Calu3 (cell line): ENCODE data around the gene TAS1R3. TPM values are rescaled to one million over a fixed set of nuclear protein-coding genes. Genes with fewer than 3 reads are reported as not detected.

Experiments
- BruUV-seq: library from RNA; stranded (reverse); fragments of 400-500 nt; replicated peaks from 2 replicates; lab custom pipeline; 2021; lab: Mats Ljungman, UMichigan
- CTCF ChIA-PET: fragments of 300-600 bp; sonication (Branson Sonifier 250); formaldehyde crosslinking; loops from one replicate; lab custom pipeline; 2022; ENCODE audit warnings: antibody characterized with exemption; lab: Charles Lee
- DNase-seq: peaks from one replicate; pipeline ENCODE4 v3.0.0; 2022
- H3K27ac Mint-ChIP-seq: one replicate; pipeline ENCODE4 v1.8.0; 2022; ENCODE audit warnings: mixed read lengths; ENCODE audit not compliant: unreplicated experiment
- H3K27me3 Mint-ChIP-seq: one replicate; pipeline ENCODE4 v1.8.0; 2022; ENCODE audit warnings: mixed read lengths; ENCODE audit not compliant: unreplicated experiment
- H3K36me3 Mint-ChIP-seq: one replicate; pipeline ENCODE4 v1.8.0; 2022; ENCODE audit warnings: mild to moderate bottlenecking, moderate library complexity, mixed read lengths; ENCODE audit not compliant: insufficient read depth, unreplicated experiment
- H3K4me1 Mint-ChIP-seq: one replicate; pipeline ENCODE4 v1.8.0; 2022; ENCODE audit warnings: mild to moderate bottlenecking, low read depth, mixed read lengths; ENCODE audit not compliant: unreplicated experiment
- H3K4me3 Mint-ChIP-seq: one replicate; pipeline ENCODE4 v1.8.0; 2022; ENCODE audit warnings: mild to moderate bottlenecking, low read depth, moderate library complexity, mixed read lengths; ENCODE audit not compliant: unreplicated experiment
- H3K9me3 Mint-ChIP-seq: one replicate; pipeline ENCODE4 v1.8.0; 2022; ENCODE audit warnings: low read depth, mixed read lengths; ENCODE audit not compliant: unreplicated experiment
- CTCF ChIP-seq: fragments of 200-600 bp; IDR thresholded peaks from one replicate; pipeline ENCODE4 v1.8.0; 2022; ENCODE audit warnings: antibody characterized with exemption; ENCODE audit not compliant: unreplicated experiment
- intact Hi-C: fragments of 100-400 bp; cut with micrococcal nuclease; formaldehyde crosslinking; loops from one replicate; pipeline ENCODE4 v1.10.0; 2022; ENCODE audit not compliant: unreplicated experiment
- total RNA-seq: library from RNA; stranded (reverse); gene quantifications from 2 replicates; pipeline ENCODE4 v1.2.3, GENCODE V29; 2022

TAS1R3 gene
- total RNA-seq, 1 experiment from 2014 or later, result 0.42 TPM

- intact Hi-C loops, result no loop called here
- no peaks in the 10 kb centered on the region for H3K9me3 Mint-ChIP-seq
- no peak overlapping the region for H3K4me3 Mint-ChIP-seq
- H3K4me1 Mint-ChIP-seq, result no peaks in the 10 kb centered on the region
- DNase-seq, result no peak
- no peak overlapping the region for H3K27ac Mint-ChIP-seq
- H3K27me3 Mint-ChIP-seq, result no peaks in the 10 kb centered on the region
- CTCF ChIA-PET, result no interaction called here
- H3K36me3 Mint-ChIP-seq, result peaks cover 13% of the 10 kb centered on the region
- no peak for TF ChIP-seq CTCF
- no TSS peak for BruUV-seq
Observed at GRCh38 chr1:1298861-1299685, 32.0 kb upstream of the TAS1R3 start.

- CTCF ChIA-PET, result interaction anchor here (0.7 kb wide), 1 partner anchor 8 kb away, joined by 3 read pairs; no protein-coding TSS in a partner anchor
- Mint-ChIP-seq H3K27ac (no peak overlapping the region), H3K4me3 (no peak overlapping the region), H3K4me1 (no peaks in the 10 kb centered on the region), H3K9me3 (no peaks in the 10 kb centered on the region), H3K27me3 (no peaks in the 10 kb centered on the region), H3K36me3 (peaks cover 17% of the 10 kb centered on the region)
- intact Hi-C loops, result no loop called here
- peak; percentile 48 for DNase-seq
- no TSS peak for BruUV-seq
- peak; percentile 39 for TF ChIP-seq CTCF
Observed at GRCh38 chr1:1299686-1300351, 31.3 kb upstream of the TAS1R3 start.

GRCh38 chr1:1300352-1300739, 30.7 kb upstream of the TAS1R3 start:
- no peak for DNase-seq
- no peak for TF ChIP-seq CTCF
- peaks cover 13% of the 10 kb centered on the region for H3K36me3 Mint-ChIP-seq
- H3K4me1 Mint-ChIP-seq, result no peaks in the 10 kb centered on the region
- CTCF ChIA-PET, result interaction anchor here (0.7 kb wide), 1 partner anchor 8 kb away, joined by 3 read pairs; no protein-coding TSS in a partner anchor
- H3K4me3 Mint-ChIP-seq, result no peak overlapping the region
- no peaks in the 10 kb centered on the region for H3K27me3 Mint-ChIP-seq
- BruUV-seq, result no TSS peak
- intact Hi-C loops, result no loop called here
- H3K9me3 Mint-ChIP-seq, result no peaks in the 10 kb centered on the region
- no peak overlapping the region for H3K27ac Mint-ChIP-seq

- Mint-ChIP-seq H3K4me3 (no peak overlapping the region), H3K27ac (no peak overlapping the region), H3K9me3 (no peaks in the 10 kb centered on the region), H3K4me1 (no peaks in the 10 kb centered on the region), H3K27me3 (no peaks in the 10 kb centered on the region), H3K36me3 (peaks cover 23% of the 10 kb centered on the region)
- TF ChIP-seq CTCF, result peak; percentile 55
- CTCF ChIA-PET, result no interaction called here
- BruUV-seq, result no TSS peak
- DNase-seq, result no peak
- intact Hi-C loops, result no loop called here
Observed at GRCh38 chr1:1302006-1302430, 29.1 kb upstream of the TAS1R3 start.
